IPS-11a (cell line): ENCODE measurements around the gene PODNL1.
A peak's percentile ranks its signal among the peaks of the same experiment; 100 is the strongest.

Source experiments
- H3K4me3 ChIP-seq: one replicate; pipeline ENCODE4 v1.5.1; 2013; ENCODE audit warnings: low read depth, low read length, control low read depth

Gene PODNL1, protein sequence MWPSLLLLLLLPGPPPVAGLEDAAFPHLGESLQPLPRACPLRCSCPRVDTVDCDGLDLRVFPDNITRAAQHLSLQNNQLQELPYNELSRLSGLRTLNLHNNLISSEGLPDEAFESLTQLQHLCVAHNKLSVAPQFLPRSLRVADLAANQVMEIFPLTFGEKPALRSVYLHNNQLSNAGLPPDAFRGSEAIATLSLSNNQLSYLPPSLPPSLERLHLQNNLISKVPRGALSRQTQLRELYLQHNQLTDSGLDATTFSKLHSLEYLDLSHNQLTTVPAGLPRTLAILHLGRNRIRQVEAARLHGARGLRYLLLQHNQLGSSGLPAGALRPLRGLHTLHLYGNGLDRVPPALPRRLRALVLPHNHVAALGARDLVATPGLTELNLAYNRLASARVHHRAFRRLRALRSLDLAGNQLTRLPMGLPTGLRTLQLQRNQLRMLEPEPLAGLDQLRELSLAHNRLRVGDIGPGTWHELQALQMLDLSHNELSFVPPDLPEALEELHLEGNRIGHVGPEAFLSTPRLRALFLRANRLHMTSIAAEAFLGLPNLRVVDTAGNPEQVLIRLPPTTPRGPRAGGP

DNA sequence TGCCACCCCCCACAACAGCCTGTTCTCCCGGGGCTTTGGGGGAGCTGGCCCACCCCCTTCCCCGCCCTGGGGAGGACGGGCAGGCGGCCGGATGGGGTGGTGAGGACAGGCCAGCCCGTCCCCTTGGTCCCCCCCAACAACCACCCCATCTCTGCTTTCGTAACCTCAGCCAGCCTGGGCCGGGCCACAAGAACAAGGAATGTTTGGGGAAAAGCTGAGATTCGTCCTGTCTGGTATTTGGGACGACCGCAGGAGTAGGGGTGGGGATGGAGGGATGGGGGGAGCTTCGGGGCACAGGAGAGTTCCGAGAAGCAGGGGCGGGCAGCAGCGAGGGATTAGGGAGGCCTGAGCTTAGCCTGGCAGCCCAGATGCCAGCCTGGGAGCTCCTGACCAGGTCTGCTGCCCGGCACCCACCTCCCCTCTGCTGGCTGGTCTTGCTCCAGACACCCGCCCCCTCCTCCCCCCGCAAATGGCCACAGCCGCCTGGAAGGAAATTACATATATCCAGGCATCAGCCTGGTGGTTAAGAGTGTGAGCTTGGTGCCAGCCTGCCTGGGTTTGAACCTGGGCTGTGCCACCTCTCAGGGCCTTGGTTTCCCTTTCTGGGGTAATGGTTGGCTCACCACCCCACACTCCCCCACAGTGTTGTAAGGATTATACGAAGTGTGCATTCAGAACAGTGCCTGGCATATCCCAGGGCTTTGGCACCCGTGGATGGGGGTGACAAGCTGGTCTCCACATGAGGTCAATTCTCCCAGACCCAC lies at the start of gene PODNL1:
PODNL1 (minus strand) TSS at position 117 of the 764 bp plus-strand sequence. CDS start 236 bp downstream, outside the sequence.
- H3K4me3 ChIP-seq, result no peak within 1 kb of the TSS

DNA sequence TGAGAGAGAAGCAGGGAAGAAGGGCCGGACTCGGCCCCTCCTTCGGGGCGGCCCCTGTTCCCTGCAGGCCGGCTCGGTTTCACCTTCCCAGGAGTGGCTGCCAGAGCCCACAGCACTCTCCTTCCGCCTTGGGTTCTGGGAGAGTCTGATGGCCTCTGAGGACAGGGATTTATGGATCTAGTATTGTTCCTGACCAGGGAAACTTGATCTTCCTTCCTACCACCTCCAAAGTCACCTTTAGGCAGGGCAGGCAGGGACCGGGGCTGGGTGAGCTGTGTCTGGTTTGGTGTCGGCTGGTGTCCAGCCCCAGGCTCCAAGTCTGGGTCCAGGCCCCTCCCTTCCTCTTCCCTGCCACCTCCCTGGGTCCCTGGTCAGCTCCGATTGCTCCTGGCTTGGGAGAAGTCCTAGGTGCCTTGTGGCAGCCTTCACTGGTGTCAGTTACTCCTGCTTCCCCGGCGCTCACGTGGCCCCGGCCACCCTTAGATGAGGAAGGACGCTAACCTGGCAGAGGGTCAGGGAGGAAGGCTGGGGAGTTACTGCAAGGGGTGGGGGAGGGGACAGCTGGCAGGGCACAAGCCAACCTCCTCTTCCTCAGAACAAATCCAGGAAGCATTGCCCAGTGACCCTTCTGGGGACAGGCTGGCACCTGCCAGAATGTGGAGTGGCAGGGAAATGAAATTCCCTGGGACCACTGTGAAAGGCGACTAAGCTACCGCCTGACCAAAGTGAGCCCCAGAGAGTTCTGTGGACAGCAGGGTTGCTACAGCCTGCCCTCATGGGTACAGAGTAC lies 49.1 kb upstream of the PODNL1 start:
- H3K4me3 ChIP-seq, result no peak overlapping the region

DNA sequence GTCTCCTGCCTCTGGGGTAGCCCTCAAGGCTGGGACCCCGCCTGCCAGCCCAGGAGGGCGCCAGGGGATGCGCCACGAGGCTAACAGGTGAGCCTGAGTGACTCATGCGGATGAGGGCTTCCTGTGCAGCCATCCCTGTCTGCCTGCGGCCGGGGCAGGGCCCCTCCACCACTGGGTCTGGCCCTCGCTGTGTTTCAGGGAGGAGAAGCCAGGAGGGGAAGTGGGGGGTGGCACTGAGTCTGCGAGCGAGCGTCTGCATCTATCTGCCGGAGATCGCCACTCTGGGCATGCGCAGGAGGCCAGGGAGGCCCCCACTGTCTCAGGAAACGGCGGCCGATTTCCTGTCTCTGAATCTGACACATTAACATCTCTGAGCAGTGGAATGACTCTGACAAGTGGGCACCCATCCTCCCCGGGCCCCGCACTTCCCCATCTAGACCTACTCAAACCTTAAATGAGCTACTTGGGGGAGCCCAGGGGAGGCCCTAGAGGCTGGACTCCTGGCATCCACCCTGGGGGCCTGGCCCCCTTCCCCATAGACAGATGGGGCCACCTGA lies 48.2 kb upstream of the PODNL1 start:
- no peak overlapping the region for H3K4me3 ChIP-seq

DNA sequence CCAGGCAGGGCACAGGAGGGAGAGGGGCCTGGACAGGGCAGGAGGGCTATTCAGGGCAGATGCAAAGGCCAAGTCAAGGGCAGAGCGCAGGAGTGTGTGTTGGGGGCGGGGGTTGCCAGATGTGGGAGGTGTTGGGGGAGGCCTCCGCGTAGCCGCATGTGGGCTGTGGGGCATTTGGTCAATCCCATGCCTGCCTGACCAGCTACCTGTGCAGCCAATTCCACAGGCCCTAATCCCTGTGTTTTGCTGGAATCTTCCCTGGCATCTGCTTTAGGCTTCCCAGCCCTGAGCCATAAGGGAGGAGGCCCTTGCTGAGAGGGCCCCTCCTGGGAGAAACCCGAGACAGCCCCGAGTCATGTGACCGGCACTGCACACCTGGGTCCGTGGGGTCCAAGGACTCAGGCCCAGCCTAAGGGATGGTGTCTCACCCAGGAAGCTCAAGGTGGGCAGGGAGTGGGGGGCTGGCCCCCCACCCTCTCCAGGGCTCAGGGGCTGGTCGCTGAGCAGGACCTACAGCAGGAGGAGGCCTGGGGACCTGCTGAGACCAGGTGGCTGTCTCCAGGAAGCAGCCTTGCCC lies 47.6 kb upstream of the PODNL1 start:
- no peak overlapping the region for H3K4me3 ChIP-seq

DNA sequence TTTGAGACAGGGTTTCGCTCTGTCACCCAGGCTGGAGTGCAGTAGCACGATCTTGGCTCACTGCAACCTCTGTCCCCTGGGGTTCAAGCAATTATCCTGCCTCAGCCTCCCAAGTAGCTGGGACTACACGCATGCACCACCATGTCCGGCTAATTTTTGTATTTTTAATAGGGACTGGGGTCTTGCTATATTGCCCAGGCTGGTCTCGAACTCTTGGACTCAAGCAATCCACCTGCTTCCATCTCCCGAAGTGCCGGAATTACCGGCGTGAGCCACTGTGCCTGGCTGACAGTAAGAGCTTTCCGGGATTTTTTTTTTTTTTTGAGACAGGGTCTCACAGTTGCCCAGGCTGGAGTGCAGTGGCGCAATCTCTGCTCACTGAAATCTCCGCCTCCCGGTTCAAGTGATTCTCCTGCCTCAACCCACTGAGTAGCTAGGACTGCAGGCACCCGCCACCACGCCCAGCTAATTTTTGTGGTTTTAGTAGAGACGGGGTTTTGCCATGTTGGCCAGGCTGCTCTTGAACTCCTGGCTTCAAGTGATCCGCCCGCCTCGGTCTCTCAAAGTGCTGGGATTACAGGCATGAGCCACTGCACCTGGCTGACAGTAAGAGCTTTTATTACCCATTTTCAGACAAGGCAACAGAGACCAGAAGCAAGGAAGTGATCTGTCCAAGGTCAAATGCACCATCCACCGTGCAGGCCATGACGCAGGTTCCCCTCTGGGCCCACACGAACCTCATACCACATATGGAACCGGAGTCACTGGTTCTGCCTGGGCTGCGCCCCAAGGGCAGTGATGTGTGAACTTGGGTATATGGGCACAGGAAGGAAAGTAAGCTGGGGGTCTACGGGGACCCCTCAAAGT lies 46.9 kb upstream of the PODNL1 start:
- no peak overlapping the region for H3K4me3 ChIP-seq

DNA sequence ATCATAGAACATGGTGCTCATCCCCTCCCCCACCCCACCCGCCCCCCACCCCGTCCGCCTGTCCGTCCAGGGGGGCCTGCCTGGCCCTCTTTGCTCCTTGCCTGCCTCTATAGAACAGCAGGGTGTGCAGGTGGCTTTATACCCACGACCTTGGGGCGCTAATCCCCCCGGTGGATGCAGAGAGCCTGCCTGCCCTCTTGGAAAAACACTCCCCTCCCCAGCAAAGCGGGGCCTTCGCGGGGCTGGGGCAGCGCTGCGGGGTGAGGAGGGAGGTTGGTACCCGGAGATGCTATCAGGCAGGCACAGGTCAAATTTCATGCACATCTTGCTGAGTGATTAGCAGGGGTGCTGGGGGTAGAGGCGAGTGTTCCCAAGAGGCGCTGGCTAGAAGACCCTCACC lies 46.0 kb upstream of the PODNL1 start:
- H3K4me3 ChIP-seq, result no peak overlapping the region

DNA sequence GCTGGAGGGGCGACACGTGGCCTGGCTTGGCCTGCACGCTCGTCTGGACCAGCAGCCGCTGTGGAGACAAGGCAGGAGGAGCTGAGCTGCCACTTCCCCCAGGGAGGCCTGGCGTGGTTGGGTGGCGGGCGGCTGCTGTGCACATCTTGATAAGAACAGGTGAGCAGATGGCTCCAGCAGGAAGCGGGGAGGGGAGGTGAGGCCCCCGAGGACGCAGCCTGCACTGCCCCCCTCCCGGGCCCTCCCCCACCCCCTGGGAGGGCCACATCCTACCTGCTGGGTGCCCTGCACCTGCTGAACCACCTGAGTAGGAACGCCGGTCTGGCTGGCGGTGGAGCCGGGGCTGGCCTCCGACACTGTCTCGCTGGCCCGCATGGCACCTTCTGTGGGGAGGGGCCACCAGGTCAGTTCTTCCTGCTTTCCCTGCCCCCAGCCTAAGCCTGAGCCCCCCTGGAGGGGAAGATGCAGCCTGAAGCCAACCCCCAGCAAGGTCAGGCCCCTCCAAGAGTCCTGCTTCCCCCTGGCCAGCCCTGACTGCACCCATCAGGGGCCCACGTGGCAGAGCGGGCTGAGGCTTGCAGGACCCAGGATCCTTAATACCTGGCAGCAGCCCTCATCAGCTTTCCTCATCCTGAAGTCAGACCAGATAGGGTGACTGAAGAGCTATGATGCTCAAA lies 45.1 kb upstream of the PODNL1 start:
- no peak overlapping the region for H3K4me3 ChIP-seq

DNA sequence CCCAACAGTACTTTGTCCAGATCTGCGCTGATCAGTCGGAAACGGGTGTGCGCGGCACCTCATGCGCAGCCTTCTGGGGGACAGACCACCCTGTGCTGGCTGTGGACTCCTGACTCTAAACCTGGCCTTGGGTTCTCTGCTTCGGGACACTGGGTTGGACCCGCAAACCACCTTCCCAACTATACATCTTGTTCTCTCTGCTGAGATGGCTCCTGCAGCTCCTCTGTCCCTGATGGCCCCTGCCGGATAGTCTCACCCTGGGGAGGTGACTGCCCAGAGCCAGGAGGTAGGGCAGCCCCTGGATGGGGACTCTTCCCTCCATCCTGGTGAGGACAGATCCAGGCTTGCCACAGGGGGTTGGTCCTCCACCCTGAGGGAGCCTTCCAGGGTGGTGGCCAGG lies 44.6 kb upstream of the PODNL1 start:
- H3K4me3 ChIP-seq, result no peak overlapping the region

DNA sequence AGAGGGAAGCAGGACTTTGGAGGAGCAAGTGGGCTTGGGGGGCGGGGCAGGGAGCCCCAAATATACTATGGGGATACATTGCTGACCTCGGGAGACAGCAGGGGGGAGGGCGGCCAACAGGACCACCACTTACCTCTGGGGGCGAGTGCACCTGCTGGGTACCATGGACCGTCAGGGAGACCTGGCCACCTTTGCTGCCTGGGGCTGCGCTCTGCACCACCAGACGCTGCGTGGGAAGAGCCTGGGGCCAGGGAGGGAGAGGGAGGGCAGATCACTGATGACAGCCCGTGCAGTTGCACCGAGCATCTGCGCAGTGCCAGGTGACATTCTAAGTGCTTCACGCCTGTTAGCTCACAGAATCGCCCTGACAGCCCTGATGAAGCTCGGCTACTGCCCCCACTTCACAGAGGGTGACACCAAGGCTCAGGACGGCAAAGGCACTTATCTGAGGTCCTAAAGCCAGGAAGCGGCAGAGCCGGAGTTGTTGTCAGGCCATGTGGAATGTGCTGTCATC lies 43.8 kb upstream of the PODNL1 start:
- no peak overlapping the region for H3K4me3 ChIP-seq

DNA sequence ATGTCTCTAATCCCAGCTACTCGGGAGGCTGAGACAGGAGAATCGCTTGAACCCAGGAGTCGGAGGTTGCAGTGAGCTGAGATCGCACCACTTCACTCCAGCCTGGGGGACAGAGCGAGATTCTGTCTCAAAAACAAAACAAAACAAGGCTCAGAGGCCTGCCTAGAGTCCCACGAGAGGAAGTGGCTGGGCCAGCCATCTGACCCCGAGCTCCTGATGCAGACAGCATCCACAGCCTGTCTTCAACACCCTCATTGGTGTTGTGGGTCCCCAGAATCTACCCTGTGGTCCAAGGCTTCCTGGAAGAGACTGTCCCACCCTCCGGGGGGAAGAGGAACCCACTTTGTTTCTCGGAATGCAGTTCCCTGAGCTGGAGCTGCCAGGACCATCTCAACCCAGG lies 43.2 kb upstream of the PODNL1 start:
- no peak overlapping the region for H3K4me3 ChIP-seq

DNA sequence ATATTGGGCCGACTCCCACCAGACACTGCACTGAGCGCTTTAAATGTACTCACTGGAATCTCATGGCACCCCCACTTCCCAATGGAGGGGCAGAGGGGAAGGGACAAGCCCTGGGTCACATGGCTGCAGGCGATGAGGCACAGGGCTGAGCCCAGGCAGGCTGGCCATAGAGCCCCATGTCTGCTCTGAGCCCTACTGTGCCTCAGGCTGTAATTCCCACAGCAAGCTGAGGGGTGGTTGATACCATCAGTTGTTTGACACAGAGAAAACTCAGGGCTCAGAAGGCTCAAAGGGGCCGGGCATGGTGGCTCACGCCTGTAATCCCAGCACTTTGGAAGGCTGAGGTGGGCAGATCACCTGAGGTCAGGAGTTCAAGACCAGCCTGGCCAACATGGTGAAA lies 42.8 kb upstream of the PODNL1 start:
- H3K4me3 ChIP-seq, result no peak overlapping the region

DNA sequence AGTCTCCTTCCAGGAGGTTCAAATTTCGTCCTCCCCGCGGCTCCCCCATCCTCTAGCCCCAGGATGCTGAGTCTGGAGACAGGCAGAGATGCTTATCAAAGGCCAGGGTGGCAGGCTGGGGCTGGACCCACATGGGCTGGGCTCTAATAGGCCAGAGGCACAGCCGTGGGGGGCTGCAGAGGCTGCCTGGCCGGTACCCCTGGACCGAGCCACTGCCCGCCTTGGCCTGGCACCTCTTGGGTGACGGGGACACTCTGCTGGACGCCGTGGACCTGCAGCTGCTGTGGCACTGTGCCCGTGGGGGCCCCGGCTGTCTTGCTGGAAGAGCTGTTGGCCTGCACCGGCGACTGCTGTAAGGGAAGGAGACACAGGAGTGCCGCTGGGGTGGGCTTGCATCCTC lies 42.1 kb upstream of the PODNL1 start:
- no peak overlapping the region for H3K4me3 ChIP-seq

DNA sequence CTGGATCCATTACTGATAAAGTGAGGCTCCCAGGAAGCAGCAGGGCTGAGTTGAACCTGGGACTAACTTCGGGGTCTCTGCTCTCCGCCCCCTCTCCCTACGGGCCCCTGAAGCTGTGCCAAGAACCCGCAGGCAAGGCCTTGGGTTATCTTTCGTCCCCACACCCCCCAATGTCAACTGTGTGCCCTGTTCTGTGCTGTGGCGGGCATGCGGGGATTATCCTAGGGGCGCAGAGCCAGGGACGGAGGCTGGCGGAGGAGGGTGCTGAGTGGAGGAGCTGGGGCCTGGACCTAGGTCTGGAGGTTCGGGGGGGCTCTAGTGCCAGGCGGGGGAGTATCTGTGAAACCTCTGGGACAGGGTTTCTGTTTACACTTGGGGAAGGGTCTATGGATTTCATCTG lies 41.5 kb upstream of the PODNL1 start:
- no peak overlapping the region for H3K4me3 ChIP-seq

DNA sequence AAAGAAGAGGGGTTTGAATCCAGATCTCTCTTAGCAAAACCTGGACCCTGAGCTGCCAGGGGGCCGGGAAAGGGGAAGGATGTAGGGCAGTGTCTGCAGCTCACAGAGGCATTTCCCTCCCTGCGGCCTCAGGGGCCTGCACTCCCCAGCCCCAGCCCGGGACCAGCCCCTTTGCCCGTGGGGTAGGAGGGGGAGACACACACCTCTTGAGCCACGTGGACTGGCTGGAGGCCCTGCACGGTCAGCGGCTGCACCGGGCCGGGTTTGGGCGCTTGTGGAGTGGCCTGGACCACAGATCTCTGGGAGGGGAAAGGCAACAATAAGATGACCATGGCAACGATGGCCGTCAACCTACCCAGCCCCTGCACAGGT lies 41.0 kb upstream of the PODNL1 start:
- peak overlapping the region; percentile 37 for H3K4me3 ChIP-seq

DNA sequence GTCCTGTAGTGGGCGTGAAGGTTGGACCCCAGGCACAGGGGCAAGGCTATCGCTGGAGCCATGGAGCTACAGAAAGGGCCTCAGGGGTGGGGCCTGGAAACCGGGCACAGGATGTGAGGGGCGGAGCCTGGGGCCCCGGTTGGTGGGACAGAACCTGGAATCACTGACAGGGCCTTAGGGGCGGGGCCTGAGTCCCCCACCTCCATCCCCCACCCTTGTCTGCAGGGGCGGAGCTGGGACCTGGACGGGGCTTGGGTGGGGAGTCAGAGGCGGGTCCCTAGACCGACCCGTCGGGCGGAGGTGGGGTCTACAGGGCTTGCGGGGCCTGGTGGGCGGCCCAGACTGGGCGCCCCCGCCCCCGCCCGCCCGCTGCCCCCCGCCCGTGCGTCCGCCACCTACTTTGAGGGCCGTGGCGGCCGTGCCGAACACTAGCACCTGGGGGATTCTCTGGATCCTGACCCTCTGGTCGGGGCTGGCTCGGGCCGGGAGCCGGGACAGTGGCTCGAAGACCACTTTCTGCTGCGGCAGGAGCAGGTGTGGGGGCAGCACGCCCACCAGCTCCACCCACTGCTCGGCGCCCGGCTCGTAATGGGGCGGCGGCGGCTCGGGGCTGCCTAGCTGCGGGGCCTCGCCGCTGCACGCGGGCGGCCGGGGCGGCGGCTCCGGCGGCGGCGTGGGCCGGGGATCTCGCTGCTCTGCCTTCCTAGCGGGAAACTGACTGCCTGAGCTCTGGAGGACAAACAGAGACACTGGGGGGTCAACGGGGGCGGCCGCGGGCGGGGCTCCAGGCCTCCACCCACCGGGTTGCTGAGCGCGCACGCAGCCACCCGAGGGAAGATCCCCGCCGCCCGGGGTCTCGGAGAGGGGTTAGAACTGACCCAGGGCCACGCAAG lies 40.4 kb upstream of the PODNL1 start:
- H3K4me3 ChIP-seq, result peak overlapping the region; percentile 37

DNA sequence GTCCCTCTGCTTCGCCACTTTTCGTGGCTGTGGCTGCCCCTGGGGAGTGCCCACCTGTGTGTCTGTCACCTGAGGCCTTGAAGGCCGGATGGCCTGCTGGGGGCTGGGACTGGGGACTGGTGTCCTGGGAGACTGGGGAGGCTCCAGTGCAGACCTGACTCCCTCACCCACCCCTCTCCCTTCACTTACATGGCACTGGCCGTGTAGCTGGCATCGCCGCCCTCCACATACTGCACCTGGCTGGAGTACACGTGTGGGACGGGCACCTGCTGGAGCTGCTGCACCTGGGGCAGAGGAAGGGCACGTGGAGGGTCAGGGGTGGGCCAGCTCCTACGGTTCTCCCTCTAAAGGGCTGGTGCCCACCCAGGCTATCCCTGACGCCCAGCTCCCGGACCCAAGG lies 39.6 kb upstream of the PODNL1 start:
- no peak overlapping the region for H3K4me3 ChIP-seq

DNA sequence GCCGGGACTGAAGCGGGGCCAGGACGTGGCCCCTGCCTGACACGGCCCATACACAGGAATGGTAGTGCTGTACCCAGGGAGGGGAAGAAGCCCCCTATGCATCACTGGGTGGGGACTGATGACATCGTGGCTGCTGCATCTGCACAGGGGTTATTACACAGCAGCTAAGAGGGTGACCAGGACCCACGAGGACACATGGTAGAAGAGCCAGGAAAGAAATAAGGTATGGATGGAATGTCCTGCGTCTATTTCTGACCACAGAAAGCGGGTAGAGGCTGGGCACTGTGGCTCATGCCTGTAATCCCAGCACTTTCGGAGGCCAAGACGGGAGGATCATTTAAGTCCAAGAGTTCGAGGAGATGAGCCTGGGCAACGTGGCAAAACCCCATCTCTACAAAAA lies 38.2 kb upstream of the PODNL1 start:
- no peak overlapping the region for H3K4me3 ChIP-seq

DNA sequence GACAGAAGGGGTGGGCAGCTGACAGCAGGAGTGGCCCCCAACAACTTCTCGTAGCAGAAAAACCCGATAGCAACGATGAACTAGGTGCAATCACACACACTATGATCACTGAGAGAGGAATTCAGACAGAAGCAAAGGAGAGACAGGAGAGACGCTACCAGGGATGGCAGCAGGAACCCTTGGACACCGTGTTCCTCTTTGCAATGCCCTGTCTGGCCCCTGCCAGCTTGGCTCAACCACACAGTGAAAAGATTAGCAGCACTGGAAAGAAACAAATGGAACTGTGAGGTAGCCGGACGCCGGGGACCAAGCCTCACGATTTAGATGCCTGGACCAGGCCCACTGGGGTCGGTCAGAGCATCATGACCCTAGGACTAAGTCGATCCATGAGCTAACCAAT lies 37.7 kb upstream of the PODNL1 start:
- H3K4me3 ChIP-seq, result no peak overlapping the region
